IMR-90 (cell line): ENCODE measurements around the gene EXOSC1. TPM values are rescaled to one million over a fixed set of nuclear protein-coding genes. Genes with fewer than 3 reads are reported as not detected.

Experiments used
- ATAC-seq: fragments of 200-7000 bp; cut with Tn5 transposase; 2 replicates; pipeline ENCODE4 v1.9.1; 2020; ENCODE audit warnings: low read depth, mild to moderate bottlenecking, moderate library complexity
- BruUV-seq: library from RNA; stranded (reverse); fragments of 400-500 nt; replicated peaks from 2 replicates; lab custom pipeline; 2021; lab: Mats Ljungman, UMichigan
- CTCF ChIA-PET: fragments of 300-600 bp; formaldehyde crosslinking; extraction: SDS; loops from one replicate; lab custom pipeline; 2021; ENCODE audit warnings: antibody characterized with exemption; lab: Yijun Ruan, JAX
- POLR2A ChIA-PET: fragments of 300-600 bp; sonication (Branson Sonifier 250); formaldehyde crosslinking; loops from one replicate; lab custom pipeline; 2022; ENCODE audit warnings: antibody characterized with exemption; ENCODE audit not compliant: unreplicated experiment; lab: Charles Lee
- DNase-seq: peaks from one replicate; pipeline ENCODE4 v3.0.0; 2013
- H2AFZ ChIP-seq: replicated peaks from 2 replicates; pipeline ENCODE3; 2013; ENCODE audit warnings: low read length, mild to moderate bottlenecking; ENCODE audit not compliant: poor library complexity
- H2AK5ac ChIP-seq: 2 replicates; pipeline ENCODE4 v1.6.1; 2013; ENCODE audit warnings: low read depth, low read length, inconsistent platforms
- H2AK9ac ChIP-seq: replicated peaks from 2 replicates; pipeline ENCODE3; 2013; ENCODE audit warnings: mild to moderate bottlenecking, low read depth, low read length, moderate library complexity; ENCODE audit not compliant: poor library complexity
- H2BK120ac ChIP-seq: 2 replicates; pipeline ENCODE4 v1.6.1; 2013; ENCODE audit warnings: low read depth, low read length, inconsistent platforms
- H2BK15ac ChIP-seq: 3 replicates; pipeline ENCODE4 v1.6.1; 2013; ENCODE audit warnings: low read depth, low read length, inconsistent platforms
- H2BK20ac ChIP-seq: 2 replicates; pipeline ENCODE4 v1.6.1; 2013; ENCODE audit warnings: low read depth, mild to moderate bottlenecking, inconsistent platforms, low read length, moderate library complexity
- H2BK5ac ChIP-seq: 2 replicates; pipeline ENCODE4 v1.6.1; 2013; ENCODE audit warnings: mild to moderate bottlenecking, low read depth, low read length, inconsistent platforms; ENCODE audit not compliant: poor library complexity, severe bottlenecking
- H3K14ac ChIP-seq: replicated peaks from 2 replicates; pipeline ENCODE4 v1.6.1; 2013; ENCODE audit warnings: low read depth, low read length, inconsistent platforms
- H3K18ac ChIP-seq: 2 replicates; pipeline ENCODE4 v1.6.1; 2013; ENCODE audit warnings: low read depth, low read length, control low read depth
- H3K23ac ChIP-seq: 2 replicates; pipeline ENCODE4 v1.6.1; 2013; ENCODE audit warnings: low read depth, low read length, inconsistent platforms
- H3K27ac ChIP-seq: 2 replicates; pipeline ENCODE4 v1.5.1; 2013; ENCODE audit warnings: mild to moderate bottlenecking, control low read depth, low read length; ENCODE audit not compliant: insufficient read depth
- H3K27me3 ChIP-seq: 2 replicates; pipeline ENCODE4 v1.6.1; 2013; ENCODE audit warnings: low read length; ENCODE audit not compliant: control insufficient read depth, insufficient read depth
- H3K36me3 ChIP-seq: 2 replicates; pipeline ENCODE4 v1.6.1; 2013; ENCODE audit warnings: low read length, mixed read lengths; ENCODE audit not compliant: control insufficient read depth, insufficient read depth
- H3K4ac ChIP-seq: 2 replicates; pipeline ENCODE4 v1.6.1; 2013; ENCODE audit warnings: low read depth, low read length, inconsistent platforms
- H3K4me1 ChIP-seq: 2 replicates; pipeline ENCODE4 v1.6.1; 2013; ENCODE audit warnings: low read length, mixed read lengths; ENCODE audit not compliant: control insufficient read depth, insufficient read depth
- H3K4me2 ChIP-seq: 2 replicates; pipeline ENCODE4 v1.6.1; 2013; ENCODE audit warnings: low read depth, mild to moderate bottlenecking, control low read depth, low read length, moderate library complexity
- H3K4me3 ChIP-seq: 2 replicates; pipeline ENCODE4 v1.5.1; 2013; ENCODE audit warnings: low read depth, mild to moderate bottlenecking, control low read depth, low read length, moderate library complexity; ENCODE audit not compliant: insufficient read depth
- H3K56ac ChIP-seq: 2 replicates; pipeline ENCODE4 v1.6.1; 2013; ENCODE audit warnings: low read length, inconsistent platforms; ENCODE audit not compliant: insufficient read depth; ENCODE audit errors: extremely low read depth
- H3K79me1 ChIP-seq, 2 experiments: 2 replicates each; pipeline ENCODE4 v1.6.1; 2013; ENCODE audit warnings: low read length in 2 of 2, inconsistent platforms in 1 of 2, low read depth in 1 of 2
- H3K9ac ChIP-seq: 2 replicates; pipeline ENCODE4 v1.6.1; 2013; ENCODE audit warnings: low read depth, low read length, control low read depth
- H3K9me1 ChIP-seq: 2 replicates; pipeline ENCODE4 v1.6.1; 2013; ENCODE audit warnings: low read length, inconsistent platforms; ENCODE audit not compliant: insufficient read depth
- H3K9me3 ChIP-seq: 2 replicates; pipeline ENCODE4 v1.6.1; 2013; ENCODE audit warnings: low read length; ENCODE audit not compliant: control insufficient read depth, insufficient read depth
- H4K20me1 ChIP-seq: 2 replicates; pipeline ENCODE4 v1.6.1; 2013; ENCODE audit warnings: low read length, inconsistent platforms; ENCODE audit not compliant: insufficient read depth
- H4K5ac ChIP-seq: 2 replicates; pipeline ENCODE4 v1.6.1; 2013; ENCODE audit warnings: mild to moderate bottlenecking, low read depth, low read length, control low read depth
- H4K8ac ChIP-seq, 2 experiments: 2 replicates each; pipeline ENCODE4 v1.6.1; 2013; ENCODE audit warnings: low read depth in 2 of 2, low read length in 2 of 2, control low read depth in 1 of 2, inconsistent platforms in 1 of 2
- H4K91ac ChIP-seq: 2 replicates; pipeline ENCODE4 v1.6.1; 2013; ENCODE audit warnings: low read depth, low read length, inconsistent platforms; ENCODE audit not compliant: insufficient read depth
- CEBPB ChIP-seq: IDR thresholded peaks from 2 replicates; pipeline ENCODE4 v1.6.1; 2012; ENCODE audit warnings: low read depth, low read length, improper control_type of control experiment
- MAFK ChIP-seq: IDR thresholded peaks from 2 replicates; pipeline ENCODE4 v1.6.1; 2012; ENCODE audit warnings: low read depth, low read length, improper control_type of control experiment
- WGBS, 2 experiments: methylation state at CpG; one replicate each; pipeline versions ENCODE4 v1.1.5 to v1.1.7; 2013; ENCODE audit warnings: missing lambda C conversion rate in 2 of 2; ENCODE audit not compliant: insufficient read length in 1 of 2; ENCODE audit errors: extremely low coverage in 2 of 2; 5-methylcytosine and 5-hydroxymethylcytosine counted together
- dilution Hi-C: fragments of 300-500 bp; cut with HindIII; formaldehyde crosslinking; loops from one replicate; pipeline ENCODE4 v1.14.3; 2018; ENCODE audit warnings: low sequenced_read_pairs; ENCODE audit not compliant: unreplicated experiment
- in situ Hi-C: fragments of 300-500 bp; cut with MboI; formaldehyde crosslinking; loops from 3 replicates; pipeline ENCODE4 v1.14.3; 2019; ENCODE audit warnings: low sequenced_read_pairs, inconsistent platforms, mixed read lengths
- intact Hi-C: fragments of 100-400 bp; cut with micrococcal nuclease; formaldehyde crosslinking; loops from 2 replicates; pipeline ENCODE4 v1.10.0; 2022
- polyA plus RNA-seq, 3 experiments: library from polyadenylated mRNA; depleted of rRNA; stranded (reverse); fragments of >200 nt; gene quantifications; 2 replicates each; pipeline ENCODE4 v1.2.3, GENCODE V29; 2012; ENCODE audit warnings: low replicate concordance in 1 of 3
- total RNA-seq: library from RNA; depleted of rRNA; stranded (reverse); fragments of >200 nt; gene quantifications from 2 replicates; pipeline ENCODE4 v1.2.3, GENCODE V29; 2012

Gene EXOSC1
- total and polyA plus RNA-seq, 2 of the 4 experiments (the other 2 are of a cell fraction): 49.7 to 51.6 TPM

GRCh38 chr10:97445357-97445721 is 467 bp downstream of the EXOSC1 start:
- Histone ChIP-seq H2BK5ac (peak overlapping the region; percentile 37), H3K4me1 (peaks cover 5% of the 10 kb centered on the region; the same call in 1 of the 2 replicates), H4K8ac (peak overlapping the region; percentile 82 to 89), H3K14ac (peak overlapping the region; percentile 11), H4K91ac (peak overlapping the region; percentile 36), H3K9ac (peak overlapping the region; percentile 93), H4K20me1 (peaks cover 12% of the 10 kb centered on the region; the same call in 1 of the 2 replicates), H3K36me3 (peaks cover 9% of the 10 kb centered on the region; the same call in 1 of the 2 replicates), H3K23ac (peak overlapping the region; percentile 68), H3K56ac (peak overlapping the region; percentile 72), H2BK20ac (no peak overlapping the region), H3K9me3 (no peaks in the 10 kb centered on the region), H2AFZ (peak overlapping the region; percentile 97), H3K79me1 (peaks cover 34 to 57% of the 10 kb centered on the region in 2 experiments), H2BK15ac (no peak overlapping the region), H3K4ac (peak overlapping the region; percentile 78), H2AK5ac (peak overlapping the region; percentile 16), H3K4me2 (peak overlapping the region; percentile 99), H4K5ac (peak overlapping the region; percentile 24), H2AK9ac (peak overlapping the region; percentile 91), H3K4me3 (peak overlapping the region; percentile 84), H3K9me1 (peaks cover 7% of the 10 kb centered on the region; the same call in 1 of the 2 replicates), H3K27me3 (no peaks in the 10 kb centered on the region), H3K18ac (no peak overlapping the region), H2BK120ac (no peak overlapping the region), H3K27ac (peak overlapping the region; percentile 67)
- ATAC-seq: peak; percentile 14
- TF ChIP-seq MAFK: no peak
- peak; percentile 13; the same call in 1 of the 2 replicates for TF ChIP-seq CEBPB
- no CpG with 5 or more reads among the region's 13 CpGs for WGBS, 2 experiments
- BruUV-seq: no TSS peak
- dilution Hi-C loops: no loop called here
- in situ Hi-C loops: no loop called here
- intact Hi-C loops: loop anchor here (2.0 kb wide), 1 partner anchor 19 kb away; the partner anchor contains the start of gene PGAM1
- ChIA-PET POLR2A (no interaction called here), CTCF (no interaction called here)
- no peak for DNase-seq
